ENCODE data around the gene FOSL2.

Gene FOSL2

GRCh38 chr2:28449488-28450395, 57.1 kb downstream of the FOSL2 start:
- Histone ChIP-seq H3K4me3 (ENCODE audit: low read depth in 1 of 2, low read length in 2 of 2) (no peak overlapping the region), H3K36me3 (ENCODE audit: insufficient read depth, low read length) (no peaks in the 10 kb centered on the region), H3K9ac (ENCODE audit: low read length) (no peak overlapping the region), H3K27me3 (ENCODE audit: control insufficient read depth in 1 of 2, insufficient read depth in 2 of 2, low read length in 2 of 2) (no peaks in the 10 kb centered on the region), H3K27ac (ENCODE audit: low read depth, low read length) (no peak overlapping the region), H3K9me3 (ENCODE audit: low read length) (no peaks in the 10 kb centered on the region), H3K4me1 (ENCODE audit: insufficient read depth, low read length) (no peaks in the 10 kb centered on the region)

GRCh38 chr2:28450901-28451565, 58.4 kb downstream of the FOSL2 start:
- Histone ChIP-seq H3K4me1 (ENCODE audit: insufficient read depth, low read length) (no peaks in the 10 kb centered on the region), H3K36me3 (ENCODE audit: insufficient read depth, low read length) (no peaks in the 10 kb centered on the region), H3K27me3 (ENCODE audit: control insufficient read depth in 1 of 2, insufficient read depth in 2 of 2, low read length in 2 of 2) (no peaks in the 10 kb centered on the region), H3K27ac (ENCODE audit: low read depth, low read length) (no peak overlapping the region), H3K9ac (ENCODE audit: low read length) (no peak overlapping the region), H3K9me3 (ENCODE audit: low read length) (no peaks in the 10 kb centered on the region), H3K4me3 (ENCODE audit: low read depth in 1 of 2, low read length in 2 of 2) (no peak overlapping the region)

GRCh38 chr2:28451793-28452533, 59.3 kb downstream of the FOSL2 start:
- Histone ChIP-seq H3K9me3 (ENCODE audit: low read length) (no peaks in the 10 kb centered on the region), H3K9ac (ENCODE audit: low read length) (no peak overlapping the region), H3K36me3 (ENCODE audit: insufficient read depth, low read length) (no peaks in the 10 kb centered on the region), H3K27ac (ENCODE audit: low read depth, low read length) (no peak overlapping the region), H3K4me1 (ENCODE audit: insufficient read depth, low read length) (no peaks in the 10 kb centered on the region), H3K27me3 (ENCODE audit: control insufficient read depth in 1 of 2, insufficient read depth in 2 of 2, low read length in 2 of 2) (no peaks in the 10 kb centered on the region), H3K4me3 (ENCODE audit: low read depth in 1 of 2, low read length in 2 of 2) (no peak overlapping the region)

- Histone ChIP-seq H3K4me3 (ENCODE audit: low read depth in 1 of 2, low read length in 2 of 2) (no peak overlapping the region), H3K27ac (ENCODE audit: low read depth, low read length) (no peak overlapping the region), H3K4me1 (ENCODE audit: insufficient read depth, low read length) (no peaks in the 10 kb centered on the region), H3K9ac (ENCODE audit: low read length) (no peak overlapping the region), H3K27me3 (ENCODE audit: control insufficient read depth in 1 of 2, insufficient read depth in 2 of 2, low read length in 2 of 2) (no peaks in the 10 kb centered on the region), H3K36me3 (ENCODE audit: insufficient read depth, low read length) (no peaks in the 10 kb centered on the region), H3K9me3 (ENCODE audit: low read length) (no peaks in the 10 kb centered on the region)
Observed at GRCh38 chr2:28452534-28453081, 60.0 kb downstream of the FOSL2 start.

- Histone ChIP-seq H3K9ac (ENCODE audit: low read length) (no peak overlapping the region), H3K27ac (ENCODE audit: low read depth, low read length) (no peak overlapping the region)
Observed at GRCh38 chr2:28453396-28453795, 60.7 kb downstream of the FOSL2 start.

GRCh38 chr2:28454016-28454930, 61.6 kb downstream of the FOSL2 start:
- Histone ChIP-seq H3K4me1 (ENCODE audit: insufficient read depth, low read length) (no peaks in the 10 kb centered on the region), H3K27ac (ENCODE audit: low read depth, low read length) (no peak overlapping the region), H3K36me3 (ENCODE audit: insufficient read depth, low read length) (no peaks in the 10 kb centered on the region), H3K9ac (ENCODE audit: low read length) (no peak overlapping the region), H3K27me3 (ENCODE audit: control insufficient read depth in 1 of 2, insufficient read depth in 2 of 2, low read length in 2 of 2) (no peaks in the 10 kb centered on the region), H3K9me3 (ENCODE audit: low read length) (no peaks in the 10 kb centered on the region), H3K4me3 (ENCODE audit: low read depth in 1 of 2, low read length in 2 of 2) (no peak overlapping the region)

More at GRCh38 chr2:28453396-28453795, 60.7 kb downstream of the FOSL2 start:
- no peak overlapping the region for H3K4me3 ChIP-seq (ENCODE audit: low read depth in 1 of 2, low read length in 2 of 2)
- H3K4me1 ChIP-seq (ENCODE audit: insufficient read depth, low read length): no peaks in the 10 kb centered on the region
- H3K36me3 ChIP-seq (ENCODE audit: insufficient read depth, low read length): no peaks in the 10 kb centered on the region
- no peaks in the 10 kb centered on the region for H3K9me3 ChIP-seq (ENCODE audit: low read length)
- H3K27me3 ChIP-seq (ENCODE audit: control insufficient read depth in 1 of 2, insufficient read depth in 2 of 2, low read length in 2 of 2): no peaks in the 10 kb centered on the region

- Histone ChIP-seq H3K27ac (ENCODE audit: low read depth, low read length) (no peak overlapping the region), H3K9ac (ENCODE audit: low read length) (no peak overlapping the region), H3K27me3 (ENCODE audit: control insufficient read depth in 1 of 2, insufficient read depth in 2 of 2, low read length in 2 of 2) (no peaks in the 10 kb centered on the region), H3K4me3 (ENCODE audit: low read depth in 1 of 2, low read length in 2 of 2) (no peak overlapping the region), H3K4me1 (ENCODE audit: insufficient read depth, low read length) (no peaks in the 10 kb centered on the region), H3K9me3 (ENCODE audit: low read length) (no peaks in the 10 kb centered on the region), H3K36me3 (ENCODE audit: insufficient read depth, low read length) (no peaks in the 10 kb centered on the region)
Observed at GRCh38 chr2:28457237-28457636, 64.6 kb downstream of the FOSL2 start.

GRCh38 chr2:28461056-28461455, 68.4 kb downstream of the FOSL2 start:
- no peaks in the 10 kb centered on the region for H3K36me3 ChIP-seq (ENCODE audit: insufficient read depth, low read length)
- H3K27me3 ChIP-seq (ENCODE audit: control insufficient read depth in 1 of 2, insufficient read depth in 2 of 2, low read length in 2 of 2): no peaks in the 10 kb centered on the region
- no peak overlapping the region for H3K27ac ChIP-seq (ENCODE audit: low read depth, low read length)
- no peak overlapping the region for H3K4me3 ChIP-seq (ENCODE audit: low read depth in 1 of 2, low read length in 2 of 2)
- no peak overlapping the region for H3K9ac ChIP-seq (ENCODE audit: low read length)
- no peaks in the 10 kb centered on the region for H3K4me1 ChIP-seq (ENCODE audit: insufficient read depth, low read length)
- H3K9me3 ChIP-seq (ENCODE audit: low read length): no peaks in the 10 kb centered on the region

GRCh38 chr2:28462122-28462521, 69.5 kb downstream of the FOSL2 start:
- H3K27ac ChIP-seq (ENCODE audit: low read depth, low read length): no peak overlapping the region
- H3K36me3 ChIP-seq (ENCODE audit: insufficient read depth, low read length): no peaks in the 10 kb centered on the region
- H3K27me3 ChIP-seq (ENCODE audit: control insufficient read depth in 1 of 2, insufficient read depth in 2 of 2, low read length in 2 of 2): no peaks in the 10 kb centered on the region
- H3K9me3 ChIP-seq (ENCODE audit: low read length): no peaks in the 10 kb centered on the region
- no peak overlapping the region for H3K4me3 ChIP-seq (ENCODE audit: low read depth in 1 of 2, low read length in 2 of 2)
- H3K9ac ChIP-seq (ENCODE audit: low read length): no peak overlapping the region
- H3K4me1 ChIP-seq (ENCODE audit: insufficient read depth, low read length): no peaks in the 10 kb centered on the region

- no peak overlapping the region for H3K9ac ChIP-seq (ENCODE audit: low read length)
- H3K4me3 ChIP-seq (ENCODE audit: low read depth in 1 of 2, low read length in 2 of 2): no peak overlapping the region
- no peaks in the 10 kb centered on the region for H3K4me1 ChIP-seq (ENCODE audit: insufficient read depth, low read length)
- no peaks in the 10 kb centered on the region for H3K36me3 ChIP-seq (ENCODE audit: insufficient read depth, low read length)
- no peak overlapping the region for H3K27ac ChIP-seq (ENCODE audit: low read depth, low read length)
- H3K27me3 ChIP-seq (ENCODE audit: control insufficient read depth in 1 of 2, insufficient read depth in 2 of 2, low read length in 2 of 2): no peaks in the 10 kb centered on the region
- no peaks in the 10 kb centered on the region for H3K9me3 ChIP-seq (ENCODE audit: low read length)
Observed at GRCh38 chr2:28463211-28463816, 70.7 kb downstream of the FOSL2 start.
